HS-5 (cell line): ENCODE measurements around the gene KCNIP2.

Experiments used
- DNase-seq: peaks from one replicate; pipeline ENCODE4 v3.0.0-alpha.2; 2012; ENCODE audit warnings: low read depth

KCNIP2 gene

GRCh38 chr10:101843032-101844021 lies at the start of gene KCNIP2:
Gene KCNIP2 (minus strand): TSS chr10:101843800. CDS start chr10:101843568, 232 bp downstream.
- no peak for DNase-seq

DNA sequence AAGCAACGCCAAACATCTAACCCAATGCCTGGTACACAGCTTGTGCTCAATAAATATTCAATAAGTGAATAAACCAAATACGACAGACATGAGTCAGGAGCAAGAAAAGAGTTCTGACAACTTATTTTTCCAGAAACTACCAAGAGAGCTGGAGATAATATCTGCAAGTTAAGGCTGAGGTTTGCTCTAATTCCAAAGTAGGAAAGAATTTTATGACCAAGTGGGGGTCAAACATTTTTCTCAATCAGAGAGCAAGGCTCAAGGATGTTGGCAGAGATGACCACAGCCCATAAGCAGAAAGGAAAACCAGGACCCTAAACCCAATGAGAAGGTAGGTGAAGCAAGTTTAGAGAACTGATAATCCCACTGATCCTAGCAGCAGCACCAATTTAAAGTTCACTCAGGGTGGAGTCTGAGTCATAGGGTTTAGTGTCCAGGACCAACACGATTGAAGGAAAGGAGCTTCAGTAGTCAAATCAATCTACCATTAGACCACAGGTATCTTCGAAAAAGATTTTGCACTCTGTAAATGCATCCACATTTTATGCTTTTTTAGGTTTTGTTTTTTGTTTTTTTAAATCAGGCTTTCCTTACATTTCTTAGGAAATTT lies 49.3 kb upstream of the KCNIP2 start:
- no peak for DNase-seq

- peak; percentile 22 for DNase-seq
Measured at GRCh38 chr10:101889256-101890210, 45.9 kb upstream of the KCNIP2 start.

DNA sequence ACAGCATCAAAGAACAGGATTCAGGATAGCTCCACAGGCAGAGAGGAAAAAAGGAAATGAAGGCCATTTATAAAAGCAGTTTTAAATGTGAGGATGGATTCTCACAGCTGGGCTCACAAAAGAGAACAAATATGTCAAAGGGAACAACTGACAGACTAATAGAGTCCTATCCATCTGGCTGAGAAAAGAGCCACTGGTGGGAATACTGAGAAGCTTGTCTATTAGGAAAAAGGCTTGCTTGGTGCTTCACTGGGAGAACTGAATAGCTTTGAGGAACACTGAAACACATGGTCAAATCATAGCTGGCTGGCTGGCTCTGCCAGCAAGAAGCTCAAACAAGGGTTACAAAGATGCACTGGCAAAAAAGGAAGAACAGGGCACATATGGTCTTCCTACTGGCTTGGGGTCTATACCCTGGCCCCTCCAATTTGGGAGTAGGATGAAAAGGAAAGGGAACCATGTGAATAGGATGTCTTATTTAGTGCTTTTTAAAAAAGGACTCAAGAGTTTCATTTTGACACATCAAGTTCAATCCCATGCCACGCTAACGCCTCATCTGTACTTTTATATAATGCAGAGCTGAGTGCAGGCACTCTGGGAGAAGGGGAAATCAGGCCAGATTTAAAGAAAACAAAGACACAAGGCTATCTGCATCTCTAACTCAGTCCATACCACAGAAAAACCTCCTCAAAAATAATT lies 44.8 kb upstream of the KCNIP2 start:
- no peak for DNase-seq

DNA sequence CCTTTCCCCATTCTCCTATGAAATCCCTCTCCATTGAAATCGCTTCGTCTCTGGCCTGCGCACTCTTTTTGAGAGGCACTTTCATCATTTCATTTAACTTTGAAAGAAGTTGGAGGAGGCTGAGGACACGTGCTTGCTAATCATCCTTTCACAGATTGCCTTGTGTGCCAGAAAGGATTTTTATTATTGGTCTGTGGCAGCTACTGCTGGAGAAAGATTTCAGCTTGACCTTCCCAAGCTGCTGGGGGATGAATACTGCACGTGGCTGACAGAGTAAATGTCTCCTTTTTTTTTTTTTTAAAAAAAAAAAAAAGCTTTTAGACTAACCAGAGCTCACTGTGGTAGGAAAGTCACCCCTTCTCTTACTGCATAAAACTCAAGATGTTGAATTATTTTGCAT lies 44.2 kb upstream of the KCNIP2 start:
- DNase-seq = no peak

- no peak for DNase-seq
Measured at GRCh38 chr10:101886521-101887312, 43.1 kb upstream of the KCNIP2 start.

- DNase-seq = no peak
Measured at GRCh38 chr10:101881036-101881774, 37.6 kb upstream of the KCNIP2 start.

DNA sequence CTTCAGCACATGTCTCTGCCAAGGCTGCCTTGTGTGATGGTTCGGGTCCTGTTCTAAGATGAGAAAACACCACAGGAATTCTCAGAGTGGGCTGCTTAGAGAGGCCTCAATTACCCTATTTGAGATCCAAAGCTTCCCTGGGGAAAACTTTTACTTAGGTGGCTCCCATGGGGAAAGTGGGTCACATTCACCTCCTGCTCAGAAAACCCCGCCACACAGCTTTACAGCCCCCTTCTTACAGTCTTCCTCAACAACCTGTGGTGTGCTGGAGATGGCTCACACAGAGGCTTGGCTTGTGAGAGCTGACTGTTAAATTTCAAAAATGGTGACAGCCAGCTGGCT lies 36.6 kb upstream of the KCNIP2 start:
- no peak for DNase-seq

DNA sequence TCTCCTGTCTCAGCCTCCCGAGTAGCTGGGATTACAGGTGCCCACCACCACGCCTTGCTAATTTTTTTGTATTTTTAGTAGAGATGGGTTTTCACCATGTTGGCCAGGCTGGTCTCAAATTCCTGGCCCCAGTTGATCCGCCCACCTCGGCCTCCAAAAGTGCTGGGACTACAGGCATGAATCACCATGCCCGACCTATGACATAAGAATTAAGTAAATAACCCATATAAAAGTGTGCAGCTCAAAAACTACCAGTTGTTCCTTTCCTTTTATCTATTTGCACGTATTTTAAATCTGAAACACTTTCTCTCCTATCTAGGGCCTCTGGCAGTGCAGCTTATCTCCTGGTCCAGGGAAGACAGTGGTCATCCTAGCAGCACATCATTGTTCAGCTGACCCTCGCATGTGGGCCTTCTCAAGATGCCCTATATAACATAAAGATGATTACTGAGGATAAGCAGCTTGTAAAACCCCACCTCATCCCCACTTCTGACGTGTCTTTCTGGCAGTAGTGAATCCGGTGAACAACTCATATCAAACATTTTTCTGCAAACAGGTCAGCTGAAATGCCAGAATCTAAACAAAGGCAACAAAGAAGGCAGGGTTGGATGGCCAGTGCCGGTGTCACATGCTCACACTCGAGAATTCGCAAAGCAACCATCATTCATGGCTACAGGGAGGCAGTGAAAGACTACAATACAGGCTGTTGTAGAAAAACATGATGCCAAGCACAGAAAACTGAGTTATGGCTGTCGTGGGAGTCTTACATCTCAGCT lies 36.0 kb upstream of the KCNIP2 start:
- DNase-seq = peak; percentile 82

GRCh38 chr10:101878869-101879268 lies 35.3 kb upstream of the KCNIP2 start:
- DNase-seq = no peak

DNA sequence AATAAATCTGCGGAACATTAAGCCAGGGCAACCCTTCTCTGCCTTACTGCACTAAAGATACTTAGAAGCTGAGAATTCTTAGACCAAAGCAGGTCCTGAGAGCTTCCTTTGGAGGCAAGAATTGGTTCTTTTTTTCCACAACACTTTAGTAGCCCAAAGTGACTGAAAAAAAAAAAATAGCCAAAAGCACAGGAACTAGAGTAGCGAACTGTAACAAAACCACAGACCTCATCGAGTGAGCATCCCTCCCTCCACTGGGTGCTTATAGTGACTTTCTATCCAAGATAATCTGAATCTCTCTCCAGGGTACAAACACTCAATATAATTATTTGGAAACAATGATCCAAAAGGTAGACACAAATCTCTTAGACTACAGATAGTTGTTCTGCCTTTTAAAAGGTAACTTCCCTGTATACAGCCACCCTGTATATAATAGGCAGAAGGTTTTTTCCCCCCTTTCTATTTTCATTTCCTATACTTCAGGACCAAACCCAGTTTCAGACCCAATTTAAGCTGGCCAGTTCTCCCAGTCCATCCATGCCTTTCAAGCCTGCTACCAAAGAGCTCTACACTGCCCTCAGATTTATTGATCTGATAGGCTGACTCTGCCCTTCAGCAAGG lies 31.6 kb upstream of the KCNIP2 start:
- no peak for DNase-seq

DNA sequence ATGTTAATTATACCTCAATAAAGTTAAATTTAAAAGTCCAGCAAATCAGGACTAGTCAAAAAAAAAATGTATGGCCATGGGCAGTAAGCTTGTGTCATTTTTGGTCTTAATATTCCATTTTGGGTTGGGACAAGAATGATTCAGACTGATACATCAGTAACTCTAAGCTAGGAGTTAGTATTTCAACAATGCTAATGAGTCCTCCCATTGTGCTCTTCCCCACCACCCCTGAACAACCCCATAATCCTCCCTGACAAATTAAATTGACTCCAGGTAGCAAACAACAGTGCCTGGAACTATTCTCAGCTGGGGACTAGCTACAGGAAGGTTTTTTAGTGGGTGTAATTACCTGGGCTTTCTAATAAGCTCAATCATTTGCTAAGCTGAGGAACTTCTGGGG lies 30.7 kb upstream of the KCNIP2 start:
- DNase-seq = no peak

DNA sequence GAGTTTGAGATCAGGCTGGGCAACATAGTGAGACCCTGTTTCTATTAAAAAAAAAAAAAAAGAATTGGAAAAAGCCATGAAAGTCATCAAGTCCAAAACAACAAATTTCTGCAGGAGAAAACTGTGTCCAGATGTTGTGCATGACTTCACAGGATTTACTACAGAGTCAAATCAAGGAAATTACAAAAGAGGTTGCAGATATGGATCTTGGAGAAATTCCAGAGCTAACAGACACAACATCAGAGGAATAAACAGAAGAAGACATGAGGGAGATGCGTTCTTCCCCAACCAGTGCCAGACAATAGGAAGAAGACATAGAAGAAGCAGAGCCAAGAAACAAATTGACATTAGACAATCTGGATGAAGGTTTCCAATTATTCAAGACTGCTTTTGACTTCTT lies 24.3 kb upstream of the KCNIP2 start:
- DNase-seq = no peak

GRCh38 chr10:101859530-101859929 lies 15.9 kb upstream of the KCNIP2 start:
- no peak for DNase-seq

- no peak for DNase-seq
Measured at GRCh38 chr10:101858723-101859500, 15.3 kb upstream of the KCNIP2 start.

DNA sequence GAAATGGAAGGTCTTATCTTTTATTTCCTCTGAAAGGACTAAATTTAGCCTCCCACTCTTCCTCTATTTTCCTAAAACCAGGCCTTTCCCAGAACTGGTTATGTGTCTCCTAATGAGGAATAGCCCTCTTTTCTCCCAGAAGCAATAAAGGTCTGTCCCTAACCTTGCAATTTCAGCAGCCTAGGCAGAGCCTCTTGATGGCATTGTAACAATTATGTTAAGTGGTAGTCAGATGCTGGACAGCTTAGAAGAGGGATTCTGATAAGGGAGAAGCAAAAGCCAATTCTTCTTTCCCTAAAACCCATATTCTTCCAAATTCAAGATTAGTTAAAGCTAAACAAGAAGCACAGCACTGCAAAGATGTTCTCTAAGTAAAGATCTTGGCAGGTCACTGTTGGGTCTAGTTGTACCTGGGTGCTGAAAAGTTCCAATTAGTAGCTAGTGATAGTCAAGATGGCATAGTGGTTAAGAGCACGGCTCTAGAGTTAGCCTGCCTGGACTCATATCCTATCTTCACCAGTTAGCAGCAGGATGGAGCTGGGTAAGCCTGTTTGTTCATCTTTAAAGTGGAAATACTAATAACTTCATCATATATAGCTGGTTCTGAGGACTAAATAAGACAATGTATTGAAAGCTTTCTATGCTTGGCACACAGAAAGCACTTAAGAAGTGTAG lies 14.3 kb upstream of the KCNIP2 start:
- DNase-seq = no peak

DNA sequence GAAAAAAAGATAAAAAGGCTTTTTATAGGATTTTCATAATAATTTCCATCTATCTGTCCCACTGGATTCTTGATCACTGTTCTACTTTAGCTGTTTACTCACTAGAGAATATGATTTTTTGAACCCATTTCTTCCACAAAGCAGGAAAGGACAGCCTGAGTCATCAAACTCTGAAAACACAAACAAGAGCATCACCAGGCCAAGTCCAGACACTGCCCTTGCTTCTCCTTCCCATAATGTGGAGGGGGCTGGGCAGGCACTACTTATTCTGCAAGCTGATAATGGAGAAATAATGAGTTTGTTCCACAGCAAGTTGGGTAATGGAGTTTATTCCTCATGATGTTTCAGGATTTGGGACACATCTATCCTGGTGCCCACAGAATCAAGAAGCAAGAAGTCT lies 13.0 kb upstream of the KCNIP2 start:
- DNase-seq = no peak
